ENCODE results near the gene RASGEF1B. TPM values are rescaled to one million over a fixed set of nuclear protein-coding genes. Genes with fewer than 3 reads are reported as not detected.

The RASGEF1B gene
- polyA plus RNA-seq, 1 donor from 2014 or later, result 17.5 TPM

- Mint-ChIP-seq H3K36me3 (peaks cover 30% of the 10 kb centered on the region), H3K27ac (no peak overlapping the region), H3K9me3 (no peaks in the 10 kb centered on the region), H3K4me3 (no peak overlapping the region), H3K27me3 (no peaks in the 10 kb centered on the region), H3K4me1 (no peaks in the 10 kb centered on the region)
Measured at GRCh38 chr4:81445196-81445595, 26.5 kb downstream of the RASGEF1B start.

- H3K36me3 Mint-ChIP-seq, result peaks cover 33% of the 10 kb centered on the region
- H3K4me3 Mint-ChIP-seq, result no peak overlapping the region
- no peaks in the 10 kb centered on the region for H3K4me1 Mint-ChIP-seq
- no peaks in the 10 kb centered on the region for H3K9me3 Mint-ChIP-seq
- H3K27ac Mint-ChIP-seq, result peak overlapping the region in 1 of 3 donors; percentile 59
- no peaks in the 10 kb centered on the region for H3K27me3 Mint-ChIP-seq
Measured at GRCh38 chr4:81442484-81443085, 29.1 kb downstream of the RASGEF1B start.

- Mint-ChIP-seq H3K27me3 (no peaks in the 10 kb centered on the region), H3K4me3 (no peak overlapping the region), H3K4me1 (no peaks in the 10 kb centered on the region), H3K36me3 (peaks cover 28% of the 10 kb centered on the region), H3K9me3 (no peaks in the 10 kb centered on the region), H3K27ac (no peak overlapping the region)
Measured at GRCh38 chr4:81440949-81441348, 30.8 kb downstream of the RASGEF1B start.

GRCh38 chr4:81436941-81437574, 34.6 kb downstream of the RASGEF1B start:
- Mint-ChIP-seq H3K27ac (no peak overlapping the region), H3K4me3 (no peak overlapping the region), H3K4me1 (no peaks in the 10 kb centered on the region), H3K27me3 (no peaks in the 10 kb centered on the region), H3K36me3 (peaks cover 16% of the 10 kb centered on the region), H3K9me3 (no peaks in the 10 kb centered on the region)

- H3K27ac Mint-ChIP-seq, result no peak overlapping the region
- no peak overlapping the region for H3K4me3 Mint-ChIP-seq
- H3K36me3 Mint-ChIP-seq, result peaks cover 15% of the 10 kb centered on the region
Measured at GRCh38 chr4:81436096-81436495, 35.6 kb downstream of the RASGEF1B start.

GRCh38 chr4:81432825-81433224, 38.9 kb downstream of the RASGEF1B start:
- peaks cover 14% of the 10 kb centered on the region for H3K36me3 Mint-ChIP-seq
- no peaks in the 10 kb centered on the region for H3K27me3 Mint-ChIP-seq
- no peaks in the 10 kb centered on the region for H3K9me3 Mint-ChIP-seq
- no peak overlapping the region for H3K27ac Mint-ChIP-seq
- no peak overlapping the region for H3K4me3 Mint-ChIP-seq
- no peaks in the 10 kb centered on the region for H3K4me1 Mint-ChIP-seq

More at GRCh38 chr4:81436096-81436495, 35.6 kb downstream of the RASGEF1B start:
- Mint-ChIP-seq H3K9me3 (no peaks in the 10 kb centered on the region), H3K27me3 (no peaks in the 10 kb centered on the region), H3K4me1 (no peaks in the 10 kb centered on the region)

GRCh38 chr4:81431971-81432370, 39.7 kb downstream of the RASGEF1B start:
- peaks cover 14% of the 10 kb centered on the region for H3K36me3 Mint-ChIP-seq
- H3K4me1 Mint-ChIP-seq, result no peaks in the 10 kb centered on the region
- peak overlapping the region in 1 of 3 donors; percentile 84 for H3K27ac Mint-ChIP-seq
- H3K9me3 Mint-ChIP-seq, result no peaks in the 10 kb centered on the region
- H3K4me3 Mint-ChIP-seq, result no peak overlapping the region
- H3K27me3 Mint-ChIP-seq, result no peaks in the 10 kb centered on the region

- Mint-ChIP-seq H3K27ac (peak overlapping the region in 2 of 3 donors; percentile 41 to 93), H3K36me3 (peaks cover 19% of the 10 kb centered on the region), H3K4me3 (no peak overlapping the region), H3K9me3 (no peaks in the 10 kb centered on the region), H3K4me1 (no peaks in the 10 kb centered on the region), H3K27me3 (no peaks in the 10 kb centered on the region)
Measured at GRCh38 chr4:81429607-81430006, 42.1 kb downstream of the RASGEF1B start.

GRCh38 chr4:81429031-81429430, 42.7 kb downstream of the RASGEF1B start:
- Mint-ChIP-seq H3K27me3 (no peaks in the 10 kb centered on the region), H3K9me3 (no peaks in the 10 kb centered on the region), H3K36me3 (peaks cover 22% of the 10 kb centered on the region), H3K4me3 (no peak overlapping the region), H3K27ac (peak overlapping the region in 1 of 3 donors; percentile 93), H3K4me1 (no peaks in the 10 kb centered on the region)

GRCh38 chr4:81428002-81428401, 43.7 kb downstream of the RASGEF1B start:
- no peak overlapping the region for H3K27ac Mint-ChIP-seq
- H3K36me3 Mint-ChIP-seq, result peaks cover 22% of the 10 kb centered on the region
- no peaks in the 10 kb centered on the region for H3K9me3 Mint-ChIP-seq
- H3K4me1 Mint-ChIP-seq, result peaks cover 0 to 2% (median 2%) of the 10 kb centered on the region in 3 donors
- H3K27me3 Mint-ChIP-seq, result no peaks in the 10 kb centered on the region
- no peak overlapping the region for H3K4me3 Mint-ChIP-seq

- Mint-ChIP-seq H3K4me1 (peaks cover 3 to 5% (median 3%) of the 10 kb centered on the region in 3 donors), H3K4me3 (no peak overlapping the region), H3K9me3 (no peaks in the 10 kb centered on the region), H3K27ac (peak overlapping the region in 1 of 3 donors; percentile 30), H3K36me3 (peaks cover 22% of the 10 kb centered on the region), H3K27me3 (no peaks in the 10 kb centered on the region)
Measured at GRCh38 chr4:81427344-81427821, 44.3 kb downstream of the RASGEF1B start.

GRCh38 chr4:81426770-81427289, 44.9 kb downstream of the RASGEF1B start:
- Mint-ChIP-seq H3K36me3 (peaks cover 17% of the 10 kb centered on the region), H3K27ac (peak overlapping the region in 1 of 3 donors; percentile 30), H3K4me1 (peaks cover 6 to 9% (median 7%) of the 10 kb centered on the region in 3 donors), H3K27me3 (no peaks in the 10 kb centered on the region), H3K9me3 (no peaks in the 10 kb centered on the region), H3K4me3 (no peak overlapping the region)

GRCh38 chr4:81424816-81425755, 46.6 kb downstream of the RASGEF1B start:
- peak overlapping the region; percentile 36 to 77 (median 65) for H3K27ac Mint-ChIP-seq
- H3K36me3 Mint-ChIP-seq, result peaks cover 17% of the 10 kb centered on the region
- no peak overlapping the region for H3K4me3 Mint-ChIP-seq
- H3K4me1 Mint-ChIP-seq, result peaks cover 18 to 22% (median 21%) of the 10 kb centered on the region in 3 donors
- no peaks in the 10 kb centered on the region for H3K9me3 Mint-ChIP-seq
- no peaks in the 10 kb centered on the region for H3K27me3 Mint-ChIP-seq

- Mint-ChIP-seq H3K27ac (peak overlapping the region in 2 of 3 donors; percentile 51 to 77), H3K36me3 (peaks cover 13% of the 10 kb centered on the region), H3K4me3 (peak overlapping the region in 1 of 4 donors; percentile 23), H3K9me3 (no peaks in the 10 kb centered on the region), H3K27me3 (no peaks in the 10 kb centered on the region), H3K4me1 (peaks cover 18 to 22% (median 22%) of the 10 kb centered on the region in 3 donors)
Measured at GRCh38 chr4:81424336-81424735, 47.4 kb downstream of the RASGEF1B start.

GRCh38 chr4:81422595-81422994, 49.1 kb downstream of the RASGEF1B start:
- peaks cover 8% of the 10 kb centered on the region for H3K36me3 Mint-ChIP-seq
- peak overlapping the region in 1 of 3 donors; percentile 21 for H3K27ac Mint-ChIP-seq
- peak overlapping the region in 1 of 4 donors; percentile 65 for H3K4me3 Mint-ChIP-seq

More at GRCh38 chr4:81422595-81422994, 49.1 kb downstream of the RASGEF1B start:
- Mint-ChIP-seq H3K27me3 (no peaks in the 10 kb centered on the region), H3K4me1 (peaks cover 18 to 29% (median 27%) of the 10 kb centered on the region in 3 donors), H3K9me3 (no peaks in the 10 kb centered on the region)

Data from IgD-negative memory B cell (primary cell).